IPS-15b (cell line): ENCODE data around the gene OR6V1.

Experiments
- H3K27me3 ChIP-seq: one replicate; pipeline ENCODE4 v1.6.1; 2013; ENCODE audit warnings: low read length; ENCODE audit not compliant: control insufficient read depth, insufficient read depth
- H3K36me3 ChIP-seq: one replicate; pipeline ENCODE4 v1.6.1; 2013; ENCODE audit warnings: low read length; ENCODE audit not compliant: control insufficient read depth, insufficient read depth
- H3K4me1 ChIP-seq: one replicate; pipeline ENCODE4 v1.6.1; 2013; ENCODE audit warnings: mild to moderate bottlenecking, low read length; ENCODE audit not compliant: control insufficient read depth, insufficient read depth
- H3K4me3 ChIP-seq: one replicate; pipeline ENCODE4 v1.5.1; 2013; ENCODE audit warnings: low read depth, low read length
- H3K9ac ChIP-seq: one replicate; pipeline ENCODE4 v1.6.1; 2013; ENCODE audit warnings: low read depth, mild to moderate bottlenecking, low read length
- H3K9me3 ChIP-seq: one replicate; pipeline ENCODE4 v1.6.1; 2013; ENCODE audit warnings: mild to moderate bottlenecking, low read length; ENCODE audit not compliant: control insufficient read depth, insufficient read depth

The OR6V1 gene

DNA sequence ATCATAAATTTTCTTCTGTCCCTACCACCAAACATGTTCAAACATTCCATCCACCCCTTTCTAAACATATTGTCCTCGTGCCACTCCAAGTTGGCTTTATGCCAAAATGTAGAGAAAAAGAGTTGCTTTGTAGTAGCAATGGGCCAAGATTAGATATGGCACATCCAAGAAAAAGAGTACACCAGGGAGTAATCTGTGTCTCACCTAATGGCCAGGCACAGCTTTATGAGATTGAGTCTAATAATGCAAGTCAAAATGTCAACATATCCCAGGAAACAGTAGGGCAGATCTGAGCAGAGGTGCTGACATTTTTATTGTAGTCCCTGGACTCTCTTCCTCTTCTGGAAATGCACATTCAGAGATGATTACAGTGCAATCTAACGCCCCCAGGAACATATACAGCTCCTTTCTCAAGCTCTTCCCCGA is 5.7 kb upstream of the OR6V1 start:
- H3K27me3 ChIP-seq = no peaks in the 10 kb centered on the region
- no peak overlapping the region for H3K4me3 ChIP-seq
- H3K36me3 ChIP-seq = no peaks in the 10 kb centered on the region
- no peaks in the 10 kb centered on the region for H3K4me1 ChIP-seq
- H3K9ac ChIP-seq = no peak overlapping the region
- no peaks in the 10 kb centered on the region for H3K9me3 ChIP-seq

- Histone ChIP-seq H3K4me3 (no peak overlapping the region), H3K36me3 (no peaks in the 10 kb centered on the region), H3K27me3 (no peaks in the 10 kb centered on the region), H3K4me1 (no peaks in the 10 kb centered on the region), H3K9me3 (no peaks in the 10 kb centered on the region), H3K9ac (no peak overlapping the region)
These were observed 4.8 kb upstream of the OR6V1 start for GRCh38 chr7:143047326-143047725.

DNA sequence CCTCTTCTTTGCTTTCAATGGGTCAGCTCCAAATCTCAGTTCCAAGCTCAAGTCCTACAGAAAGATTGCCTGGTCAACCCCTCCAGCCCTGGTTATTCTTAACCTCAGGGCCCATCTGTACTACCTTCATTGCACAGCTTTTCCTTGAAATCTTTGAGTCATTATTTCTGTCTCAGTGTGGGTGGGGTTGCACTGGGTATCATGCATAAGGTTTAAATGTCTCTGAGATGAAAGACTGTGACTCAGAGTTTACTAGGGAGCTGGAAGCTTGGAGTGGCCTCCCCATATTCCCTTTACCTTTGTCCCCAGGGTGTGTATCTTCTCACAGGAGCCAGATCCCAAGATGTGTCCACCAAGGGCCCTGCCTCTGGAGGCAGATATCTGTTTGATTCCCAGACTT is 3.3 kb upstream of the OR6V1 start:
- Histone ChIP-seq H3K9me3 (no peaks in the 10 kb centered on the region), H3K4me3 (no peak overlapping the region), H3K36me3 (no peaks in the 10 kb centered on the region), H3K27me3 (no peaks in the 10 kb centered on the region), H3K4me1 (no peaks in the 10 kb centered on the region), H3K9ac (no peak overlapping the region)

DNA sequence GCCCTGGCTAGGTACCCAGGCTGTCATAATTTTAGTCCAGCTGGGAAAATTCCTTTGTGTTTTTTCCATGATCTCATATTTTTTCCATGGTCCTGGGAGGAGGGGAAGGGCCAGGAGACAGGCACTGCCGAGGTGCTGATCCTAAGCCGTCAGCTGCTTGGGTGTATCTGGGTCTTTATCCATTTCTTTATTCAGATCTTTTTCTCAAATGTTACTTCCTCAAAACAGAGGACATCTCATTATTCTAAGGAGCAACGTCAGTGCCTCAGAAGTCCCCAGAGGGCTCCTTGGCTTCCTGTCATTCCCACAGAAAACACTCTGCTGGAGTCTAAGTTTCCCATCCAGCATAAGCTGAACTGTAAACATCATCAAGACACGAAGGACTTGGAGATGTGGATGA is 2.8 kb upstream of the OR6V1 start:
- no peak overlapping the region for H3K9ac ChIP-seq
- H3K4me3 ChIP-seq = no peak overlapping the region
- H3K27me3 ChIP-seq = no peaks in the 10 kb centered on the region
- no peaks in the 10 kb centered on the region for H3K9me3 ChIP-seq
- H3K36me3 ChIP-seq = no peaks in the 10 kb centered on the region
- H3K4me1 ChIP-seq = no peaks in the 10 kb centered on the region

- no peak overlapping the region for H3K9ac ChIP-seq
These were observed 1.2 kb upstream of the OR6V1 start for GRCh38 chr7:143050931-143051330.

DNA sequence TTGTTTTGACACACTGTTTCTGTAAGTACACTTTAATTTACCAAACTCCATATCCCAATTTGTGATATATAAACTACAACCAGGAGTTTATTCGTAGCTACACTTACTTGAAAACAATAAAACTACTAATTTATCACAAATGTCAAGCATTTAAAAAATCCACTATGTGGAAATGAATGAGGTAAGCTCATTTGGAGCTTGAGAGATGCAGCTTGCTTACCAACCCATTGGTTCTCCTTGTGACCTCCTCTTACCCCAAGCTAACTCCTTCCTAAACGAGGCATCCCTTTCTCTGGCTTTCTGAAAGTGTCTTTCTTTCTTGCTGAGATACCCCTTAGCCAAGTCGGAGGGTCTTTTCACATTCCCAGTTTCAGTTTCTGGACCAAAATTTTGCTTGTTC is 2.5 kb downstream of the OR6V1 start:
- Histone ChIP-seq H3K36me3 (no peaks in the 10 kb centered on the region), H3K27me3 (no peaks in the 10 kb centered on the region), H3K4me3 (no peak overlapping the region), H3K9me3 (no peaks in the 10 kb centered on the region), H3K4me1 (no peaks in the 10 kb centered on the region), H3K9ac (no peak overlapping the region)

More at GRCh38 chr7:143050931-143051330, 1.2 kb upstream of the OR6V1 start:
- Histone ChIP-seq H3K27me3 (no peaks in the 10 kb centered on the region), H3K4me3 (no peak overlapping the region), H3K36me3 (no peaks in the 10 kb centered on the region), H3K9me3 (no peaks in the 10 kb centered on the region), H3K4me1 (no peaks in the 10 kb centered on the region)

- H3K36me3 ChIP-seq = no peaks in the 10 kb centered on the region
- H3K4me1 ChIP-seq = no peaks in the 10 kb centered on the region
These were observed 3.6 kb downstream of the OR6V1 start for GRCh38 chr7:143055754-143056153.

GRCh38 chr7:143063741-143064140 is 11.6 kb downstream of the OR6V1 start:
- no peak overlapping the region for H3K9ac ChIP-seq
- H3K27me3 ChIP-seq = no peaks in the 10 kb centered on the region
- no peaks in the 10 kb centered on the region for H3K36me3 ChIP-seq
- H3K9me3 ChIP-seq = no peaks in the 10 kb centered on the region
- no peaks in the 10 kb centered on the region for H3K4me1 ChIP-seq
- H3K4me3 ChIP-seq = no peak overlapping the region

More at GRCh38 chr7:143055754-143056153, 3.6 kb downstream of the OR6V1 start:
- no peak overlapping the region for H3K4me3 ChIP-seq
- H3K27me3 ChIP-seq = no peaks in the 10 kb centered on the region
- H3K9ac ChIP-seq = no peak overlapping the region
- no peaks in the 10 kb centered on the region for H3K9me3 ChIP-seq

GRCh38 chr7:143068446-143068845 is 16.3 kb downstream of the OR6V1 start:
- H3K4me3 ChIP-seq = no peak overlapping the region
- H3K27me3 ChIP-seq = no peaks in the 10 kb centered on the region
- H3K9ac ChIP-seq = no peak overlapping the region
- H3K4me1 ChIP-seq = no peaks in the 10 kb centered on the region
- no peaks in the 10 kb centered on the region for H3K36me3 ChIP-seq
- H3K9me3 ChIP-seq = no peaks in the 10 kb centered on the region

DNA sequence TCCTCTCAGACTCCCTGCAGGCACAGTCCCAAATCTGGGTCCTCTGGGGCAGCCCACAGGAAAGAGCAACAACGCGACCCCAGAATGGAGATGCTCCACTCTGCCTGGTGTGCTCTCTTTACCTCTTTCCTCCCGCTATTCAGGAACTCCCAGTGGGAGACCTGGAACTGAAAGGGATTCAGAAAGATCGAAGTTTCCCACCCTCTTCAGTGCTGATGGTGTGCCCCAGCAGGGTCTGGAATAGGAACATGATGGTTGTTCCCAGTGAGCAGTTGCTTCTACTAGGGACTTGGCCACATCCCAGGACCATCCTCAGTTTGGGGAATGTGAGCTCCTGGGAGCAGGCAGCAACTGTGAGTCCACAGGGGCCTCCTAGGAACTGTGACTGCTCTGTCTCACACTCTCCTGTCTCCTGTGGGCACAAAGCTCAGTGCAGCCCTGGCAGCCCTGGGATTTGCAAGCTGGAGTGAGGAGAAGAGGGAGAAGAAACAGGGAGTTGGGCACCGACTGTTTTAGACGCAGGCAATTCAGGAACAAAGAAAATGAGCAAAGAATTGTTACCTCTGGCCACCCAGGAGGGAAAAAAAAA is 17.9 kb downstream of the OR6V1 start:
- H3K9ac ChIP-seq = no peak overlapping the region
- H3K4me1 ChIP-seq = no peaks in the 10 kb centered on the region
- H3K4me3 ChIP-seq = no peak overlapping the region
- H3K27me3 ChIP-seq = no peaks in the 10 kb centered on the region
- H3K9me3 ChIP-seq = no peaks in the 10 kb centered on the region
- H3K36me3 ChIP-seq = no peaks in the 10 kb centered on the region

DNA sequence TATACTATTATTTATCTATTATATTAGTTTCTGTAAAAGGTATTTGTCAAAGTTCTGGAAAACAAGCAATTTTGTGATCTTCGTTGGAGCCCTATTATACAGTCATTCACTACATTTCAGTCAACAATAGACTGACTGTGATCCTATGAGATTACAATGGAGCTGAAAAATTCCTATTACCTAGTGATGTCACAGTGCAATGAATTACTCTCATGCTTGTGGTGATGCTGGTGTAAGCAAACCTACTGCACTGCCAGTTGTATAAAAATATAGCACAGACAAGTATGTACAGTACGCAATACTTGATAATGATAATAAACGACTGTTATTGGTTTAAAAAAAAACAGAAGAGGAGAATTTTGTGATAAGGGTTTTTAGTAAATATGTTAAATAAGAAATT is 21.4 kb downstream of the OR6V1 start:
- no peaks in the 10 kb centered on the region for H3K4me1 ChIP-seq
- H3K9me3 ChIP-seq = no peaks in the 10 kb centered on the region
- no peaks in the 10 kb centered on the region for H3K36me3 ChIP-seq
- H3K27me3 ChIP-seq = no peaks in the 10 kb centered on the region
- no peak overlapping the region for H3K9ac ChIP-seq
- H3K4me3 ChIP-seq = no peak overlapping the region

DNA sequence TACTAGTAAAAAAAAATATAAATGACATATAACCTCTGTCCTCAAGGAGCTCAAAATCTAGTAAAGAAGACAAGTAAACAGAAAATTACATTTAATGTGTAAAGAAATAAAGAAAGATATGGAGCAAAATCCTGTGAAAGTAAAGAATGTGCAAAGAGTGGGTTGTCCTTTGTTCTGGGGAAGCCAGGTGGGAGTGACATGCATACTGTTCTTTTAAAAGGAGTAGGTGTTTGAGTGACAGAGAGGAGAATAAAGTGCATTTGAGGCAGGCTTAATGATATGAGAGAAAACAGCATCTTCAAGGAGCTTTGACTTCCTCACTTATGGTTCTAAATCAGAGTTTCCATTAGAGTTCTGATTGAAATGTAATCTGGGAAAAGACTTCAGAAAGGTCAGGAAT is 22.0 kb downstream of the OR6V1 start:
- no peak overlapping the region for H3K4me3 ChIP-seq
- H3K9me3 ChIP-seq = no peaks in the 10 kb centered on the region
- no peak overlapping the region for H3K9ac ChIP-seq
- no peaks in the 10 kb centered on the region for H3K4me1 ChIP-seq
- no peaks in the 10 kb centered on the region for H3K36me3 ChIP-seq
- H3K27me3 ChIP-seq = no peaks in the 10 kb centered on the region
